Measurements from ENCODE around the gene UST. TPM values are rescaled to one million over a fixed set of nuclear protein-coding genes. Genes with fewer than 3 reads are reported as not detected.

Gene UST
- total RNA-seq, 2 experiments from 2014 or later = 1.4 to 4.1 TPM

GRCh38 chr6:148704400-148705246 lies 42.2 kb upstream of the UST start:
- Histone ChIP-seq H3K36me3 (ENCODE audit: insufficient read depth, low read length) (no peaks in the 10 kb centered on the region), H2AFZ (ENCODE audit: low read length) (no peak overlapping the region), H3K9me2 (ENCODE audit: insufficient read depth, low read length) (no peaks in the 10 kb centered on the region), H3K4me1 (ENCODE audit: insufficient read depth, low read length, poor library complexity, severe bottlenecking) (peaks cover 9% of the 10 kb centered on the region), H3K27ac (ENCODE audit: low read depth, low read length, poor library complexity, severe bottlenecking) (no peak overlapping the region), H4K20me1 (ENCODE audit: insufficient read depth, low read length) (no peaks in the 10 kb centered on the region), H3K4me2 (ENCODE audit: low read length) (no peak overlapping the region), H3K79me2 (ENCODE audit: insufficient read depth, low read depth, low read length) (no peaks in the 10 kb centered on the region), H3K9me3 (ENCODE audit: low read length) (no peaks in the 10 kb centered on the region; the same call in 1 of the 2 replicates), H3K4me3 (ENCODE audit: low read depth, low read length, poor library complexity, severe bottlenecking) (no peak overlapping the region)
- no TSS peak for BruUV-seq (replicated peaks)
- no peak for DNase-seq (ENCODE audit: low spot score)
- no peak for TF ChIP-seq EZH2phosphoT487 (IDR thresholded peaks at IDR 0.05; ENCODE audit: borderline replicate concordance, low read depth, low read length)
- intact Hi-C loops (cut with micrococcal nuclease; ENCODE audit: unreplicated experiment) = no loop called here
- CTCF ChIA-PET (ENCODE audit: unreplicated experiment) = no interaction called here
- POLR2A ChIA-PET = interaction anchor here (0.7 to 1.5 kb wide), 4 partner anchors 10 to 625 kb away, joined by 3 to 8 read pairs (median 3); no protein-coding TSS in a partner anchor

DNA sequence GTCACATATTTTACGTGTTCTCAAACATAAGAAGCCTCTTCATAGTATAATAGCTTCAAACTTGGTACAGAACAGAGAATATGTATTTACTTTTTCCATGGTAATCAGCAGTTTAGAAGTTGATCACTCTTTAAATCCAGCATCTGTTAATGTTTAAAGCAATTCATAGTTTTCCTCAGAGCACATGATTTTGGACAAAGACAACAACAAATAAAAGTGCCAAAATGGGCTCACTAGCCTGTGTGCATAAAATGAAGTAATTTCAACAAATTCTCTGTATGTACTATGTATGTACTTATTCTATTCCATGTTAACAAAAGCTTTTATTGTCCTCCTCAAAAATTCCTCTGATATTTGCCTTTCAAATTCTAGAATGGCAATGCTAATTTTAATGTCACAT lies 38.1 kb upstream of the UST start:
- no peaks in the 10 kb centered on the region for H3K4me1 ChIP-seq (ENCODE audit: insufficient read depth, low read length, poor library complexity, severe bottlenecking)
- no peaks in the 10 kb centered on the region for H3K36me3 ChIP-seq (ENCODE audit: insufficient read depth, low read length)
- TF ChIP-seq, protein P1, sequence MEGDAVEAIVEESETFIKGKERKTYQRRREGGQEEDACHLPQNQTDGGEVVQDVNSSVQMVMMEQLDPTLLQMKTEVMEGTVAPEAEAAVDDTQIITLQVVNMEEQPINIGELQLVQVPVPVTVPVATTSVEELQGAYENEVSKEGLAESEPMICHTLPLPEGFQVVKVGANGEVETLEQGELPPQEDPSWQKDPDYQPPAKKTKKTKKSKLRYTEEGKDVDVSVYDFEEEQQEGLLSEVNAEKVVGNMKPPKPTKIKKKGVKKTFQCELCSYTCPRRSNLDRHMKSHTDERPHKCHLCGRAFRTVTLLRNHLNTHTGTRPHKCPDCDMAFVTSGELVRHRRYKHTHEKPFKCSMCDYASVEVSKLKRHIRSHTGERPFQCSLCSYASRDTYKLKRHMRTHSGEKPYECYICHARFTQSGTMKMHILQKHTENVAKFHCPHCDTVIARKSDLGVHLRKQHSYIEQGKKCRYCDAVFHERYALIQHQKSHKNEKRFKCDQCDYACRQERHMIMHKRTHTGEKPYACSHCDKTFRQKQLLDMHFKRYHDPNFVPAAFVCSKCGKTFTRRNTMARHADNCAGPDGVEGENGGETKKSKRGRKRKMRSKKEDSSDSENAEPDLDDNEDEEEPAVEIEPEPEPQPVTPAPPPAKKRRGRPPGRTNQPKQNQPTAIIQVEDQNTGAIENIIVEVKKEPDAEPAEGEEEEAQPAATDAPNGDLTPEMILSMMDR (conservative IDR thresholded peaks at IDR 0.05; ENCODE audit: low read length) = no peak
- no peak for TF ChIP-seq EZH2phosphoT487 (IDR thresholded peaks at IDR 0.05; ENCODE audit: borderline replicate concordance, low read depth, low read length)
- CTCF ChIA-PET (ENCODE audit: unreplicated experiment) = no interaction called here
- no peak overlapping the region for H3K4me2 ChIP-seq (ENCODE audit: low read length)
- no peak overlapping the region for H2AFZ ChIP-seq (ENCODE audit: low read length)
- H3K9me3 ChIP-seq (ENCODE audit: low read length) = 0 out of 2 replicates have a peak, but pooled peaks cover 8% of the 10 kb centered on the region
- H4K20me1 ChIP-seq (ENCODE audit: insufficient read depth, low read length) = no peaks in the 10 kb centered on the region
- intact Hi-C loops (cut with micrococcal nuclease; ENCODE audit: unreplicated experiment) = no loop called here
- BruUV-seq (replicated peaks) = no TSS peak
- no peak for DNase-seq (ENCODE audit: low spot score)
- POLR2A ChIA-PET = no interaction called here
- H3K79me2 ChIP-seq (ENCODE audit: insufficient read depth, low read depth, low read length) = no peaks in the 10 kb centered on the region
- H3K4me3 ChIP-seq (ENCODE audit: low read depth, low read length, poor library complexity, severe bottlenecking) = no peak overlapping the region
- H3K27ac ChIP-seq (ENCODE audit: low read depth, low read length, poor library complexity, severe bottlenecking) = no peak overlapping the region
- H3K9me2 ChIP-seq (ENCODE audit: insufficient read depth, low read length) = no peaks in the 10 kb centered on the region

DNA sequence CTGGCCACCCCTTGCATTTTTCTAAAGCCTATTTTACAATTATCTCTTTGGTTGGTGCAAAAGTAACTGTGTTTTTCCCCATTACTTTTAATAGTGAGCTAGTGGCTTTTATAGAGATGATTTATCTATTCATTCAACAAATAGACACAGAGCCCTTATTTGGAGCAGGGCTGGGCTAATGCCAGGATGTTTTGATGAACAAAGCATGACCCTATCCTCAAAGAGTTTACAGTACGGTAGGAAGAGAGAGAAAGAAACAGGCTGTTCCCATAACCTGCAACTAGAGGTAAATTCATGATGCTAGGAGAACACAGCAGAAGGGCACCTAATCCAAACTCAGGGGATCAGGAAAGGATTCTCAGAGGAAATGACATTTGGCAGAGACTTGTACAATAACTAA lies 37.3 kb upstream of the UST start:
- CTCF ChIA-PET (ENCODE audit: unreplicated experiment) = no interaction called here
- no peaks in the 10 kb centered on the region for H3K9me2 ChIP-seq (ENCODE audit: insufficient read depth, low read length)

More for the DNA sequence above, 37.3 kb upstream of the UST start:
- H3K36me3 ChIP-seq (ENCODE audit: insufficient read depth, low read length) = no peaks in the 10 kb centered on the region
- no peak overlapping the region for H2AFZ ChIP-seq (ENCODE audit: low read length)
- H3K4me2 ChIP-seq (ENCODE audit: low read length) = no peak overlapping the region
- H3K9me3 ChIP-seq (ENCODE audit: low read length) = 0 out of 2 replicates have a peak, but pooled peaks cover 11% of the 10 kb centered on the region
- POLR2A ChIA-PET = no interaction called here
- DNase-seq (ENCODE audit: low spot score) = no peak
- intact Hi-C loops (cut with micrococcal nuclease; ENCODE audit: unreplicated experiment) = no loop called here
- no peaks in the 10 kb centered on the region for H3K4me1 ChIP-seq (ENCODE audit: insufficient read depth, low read length, poor library complexity, severe bottlenecking)
- H3K4me3 ChIP-seq (ENCODE audit: low read depth, low read length, poor library complexity, severe bottlenecking) = no peak overlapping the region
- no peak overlapping the region for H3K27ac ChIP-seq (ENCODE audit: low read depth, low read length, poor library complexity, severe bottlenecking)
- H4K20me1 ChIP-seq (ENCODE audit: insufficient read depth, low read length) = no peaks in the 10 kb centered on the region
- no peaks in the 10 kb centered on the region for H3K79me2 ChIP-seq (ENCODE audit: insufficient read depth, low read depth, low read length)
- no TSS peak for BruUV-seq (replicated peaks)
- TF ChIP-seq, protein P1 (conservative IDR thresholded peaks at IDR 0.05; ENCODE audit: low read length) = no peak
- no peak for TF ChIP-seq EZH2phosphoT487 (IDR thresholded peaks at IDR 0.05; ENCODE audit: borderline replicate concordance, low read depth, low read length)

All from OCI-LY7 (cell line).